Mammary epithelial cell (primary cell): Measurements from ENCODE around the gene SLC38A11.

Experiments
- EZH2 ChIP-seq: IDR thresholded peaks from 2 replicates; pipeline ENCODE4 v1.6.1; 2012; ENCODE audit warnings: low read length, inconsistent platforms, borderline replicate concordance
- TF ChIP-seq, protein P1 (sequence below), 2 donors: IDR thresholded peaks in 1 of 2; conservative IDR thresholded peaks in 1 of 2; 2 replicates each; pipeline ENCODE4 v1.5.1; 2011 to 2012; ENCODE audit warnings: inconsistent platforms in 2 of 2, low read length in 2 of 2, mild to moderate bottlenecking in 2 of 2, control low read depth in 1 of 2, low read depth in 1 of 2; ENCODE audit not compliant: insufficient read depth in 1 of 2; ENCODE audit errors: extremely low read depth in 1 of 2

DNA sequence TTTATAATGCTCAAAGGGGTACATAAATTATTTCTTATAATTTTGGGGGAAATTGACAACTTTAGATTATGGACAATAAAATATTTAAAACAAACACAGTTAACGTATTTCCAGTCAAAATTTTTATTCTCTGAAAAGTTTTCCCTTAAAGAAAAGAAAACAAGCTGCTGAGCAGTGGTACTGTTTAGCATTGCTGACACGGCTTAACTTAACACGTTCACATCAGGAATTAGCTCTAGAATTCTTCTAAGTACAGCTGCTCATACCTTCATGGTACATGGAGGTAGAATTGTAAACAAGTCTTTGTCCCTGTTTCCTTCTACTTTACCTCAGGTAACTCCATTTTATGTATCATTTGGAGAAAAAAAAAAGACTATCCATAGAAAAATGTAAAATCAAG is 2.0 kb downstream of the SLC38A11 start:
- TF ChIP-seq EZH2: no peak
- TF ChIP-seq, protein P1, sequence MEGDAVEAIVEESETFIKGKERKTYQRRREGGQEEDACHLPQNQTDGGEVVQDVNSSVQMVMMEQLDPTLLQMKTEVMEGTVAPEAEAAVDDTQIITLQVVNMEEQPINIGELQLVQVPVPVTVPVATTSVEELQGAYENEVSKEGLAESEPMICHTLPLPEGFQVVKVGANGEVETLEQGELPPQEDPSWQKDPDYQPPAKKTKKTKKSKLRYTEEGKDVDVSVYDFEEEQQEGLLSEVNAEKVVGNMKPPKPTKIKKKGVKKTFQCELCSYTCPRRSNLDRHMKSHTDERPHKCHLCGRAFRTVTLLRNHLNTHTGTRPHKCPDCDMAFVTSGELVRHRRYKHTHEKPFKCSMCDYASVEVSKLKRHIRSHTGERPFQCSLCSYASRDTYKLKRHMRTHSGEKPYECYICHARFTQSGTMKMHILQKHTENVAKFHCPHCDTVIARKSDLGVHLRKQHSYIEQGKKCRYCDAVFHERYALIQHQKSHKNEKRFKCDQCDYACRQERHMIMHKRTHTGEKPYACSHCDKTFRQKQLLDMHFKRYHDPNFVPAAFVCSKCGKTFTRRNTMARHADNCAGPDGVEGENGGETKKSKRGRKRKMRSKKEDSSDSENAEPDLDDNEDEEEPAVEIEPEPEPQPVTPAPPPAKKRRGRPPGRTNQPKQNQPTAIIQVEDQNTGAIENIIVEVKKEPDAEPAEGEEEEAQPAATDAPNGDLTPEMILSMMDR (conservative IDR thresholded peaks at IDR 0.05 in 1 of 2, IDR thresholded peaks at IDR 0.05 in 1 of 2; ENCODE audit: extremely low read depth in 1 of 2, insufficient read depth in 1 of 2, low read depth in 1 of 2, low read length in 2 of 2): no peak
